GM23338 (cell line): Measurements from ENCODE around the gene FAM222A. TPM values are rescaled to one million over a fixed set of nuclear protein-coding genes. Genes with fewer than 3 reads are reported as not detected.

Source experiments
- EZH2 ChIP-seq: fragments of 200-600 bp; sonication (generic); IDR thresholded peaks from one replicate; pipeline ENCODE4 v1.8.0; 2017; ENCODE audit warnings: antibody characterized with exemption, mild to moderate bottlenecking, low read depth; ENCODE audit not compliant: unreplicated experiment
- EZH2phosphoT487 ChIP-seq: fragments of 200-600 bp; sonication (generic); IDR thresholded peaks from one replicate; pipeline ENCODE4 v1.8.1; 2018; ENCODE audit warnings: antibody characterized with exemption; ENCODE audit not compliant: unreplicated experiment
- POLR2AphosphoS5 ChIP-seq: IDR thresholded peaks from 2 replicates; pipeline ENCODE4 v1.6.1; 2016; ENCODE audit warnings: antibody characterized with exemption, low read depth
- ZNF114 ChIP-seq: fragments of 250-450 bp; sonication (Bioruptor Pico); IDR thresholded peaks from 2 replicates; pipeline ENCODE4 v1.5.0; 2020; ENCODE audit warnings: mild to moderate bottlenecking, moderate library complexity
- ZNF331 ChIP-seq: fragments of 250-450 bp; sonication (Bioruptor Pico); IDR thresholded peaks from 2 replicates; pipeline ENCODE4 v1.5.0; 2020; ENCODE audit warnings: low read depth, mild to moderate bottlenecking, moderate library complexity
- ZNF462 ChIP-seq: fragments of 250-450 bp; sonication (Bioruptor Pico); IDR thresholded peaks from 2 replicates; pipeline ENCODE4 v1.5.0; 2020; ENCODE audit warnings: mild to moderate bottlenecking, moderate library complexity
- polyA plus RNA-seq: library from polyadenylated mRNA; unstranded; fragments of >200 nt; fragmentation: Nextera tagmentation; extraction: Ambion mirVana; gene quantifications from 2 replicates; pipeline ENCODE4 v1.2.1, GENCODE V29; 2016
- total RNA-seq: library from RNA; depleted of rRNA; stranded (reverse); fragments of >200 nt; shearing (Covaris generic); gene quantifications from 2 replicates; pipeline ENCODE4 v1.2.3, GENCODE V29; 2014
- TF ChIP-seq, protein P1 (sequence below): IDR thresholded peaks from 2 replicates; pipeline ENCODE4 v1.6.1; 2016; ENCODE audit warnings: antibody characterized with exemption

FAM222A gene
- total and polyA plus RNA-seq, 2 experiments from 2014 or later: 0.78 to 2.1 TPM

- no peak for TF ChIP-seq ZNF462 (CRISPR knock-in tag)
- TF ChIP-seq POLR2AphosphoS5: no peak
- TF ChIP-seq ZNF114 (CRISPR knock-in tag): no peak
- TF ChIP-seq, protein P1, sequence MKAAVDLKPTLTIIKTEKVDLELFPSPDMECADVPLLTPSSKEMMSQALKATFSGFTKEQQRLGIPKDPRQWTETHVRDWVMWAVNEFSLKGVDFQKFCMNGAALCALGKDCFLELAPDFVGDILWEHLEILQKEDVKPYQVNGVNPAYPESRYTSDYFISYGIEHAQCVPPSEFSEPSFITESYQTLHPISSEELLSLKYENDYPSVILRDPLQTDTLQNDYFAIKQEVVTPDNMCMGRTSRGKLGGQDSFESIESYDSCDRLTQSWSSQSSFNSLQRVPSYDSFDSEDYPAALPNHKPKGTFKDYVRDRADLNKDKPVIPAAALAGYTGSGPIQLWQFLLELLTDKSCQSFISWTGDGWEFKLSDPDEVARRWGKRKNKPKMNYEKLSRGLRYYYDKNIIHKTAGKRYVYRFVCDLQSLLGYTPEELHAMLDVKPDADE: no peak
- no peak for TF ChIP-seq ZNF331
- no peak for TF ChIP-seq EZH2
- TF ChIP-seq EZH2phosphoT487: no peak
Measured at GRCh38 chr12:109718390-109718789, 4.8 kb downstream of the FAM222A start (continued).
